ENCODE data around the gene HM13. TPM values are rescaled to one million over a fixed set of nuclear protein-coding genes. Genes with fewer than 3 reads are reported as not detected.

HM13 gene
- total RNA-seq, 6 experiments from 2014 or later, result 265 to 332 (median 284) TPM

DNA sequence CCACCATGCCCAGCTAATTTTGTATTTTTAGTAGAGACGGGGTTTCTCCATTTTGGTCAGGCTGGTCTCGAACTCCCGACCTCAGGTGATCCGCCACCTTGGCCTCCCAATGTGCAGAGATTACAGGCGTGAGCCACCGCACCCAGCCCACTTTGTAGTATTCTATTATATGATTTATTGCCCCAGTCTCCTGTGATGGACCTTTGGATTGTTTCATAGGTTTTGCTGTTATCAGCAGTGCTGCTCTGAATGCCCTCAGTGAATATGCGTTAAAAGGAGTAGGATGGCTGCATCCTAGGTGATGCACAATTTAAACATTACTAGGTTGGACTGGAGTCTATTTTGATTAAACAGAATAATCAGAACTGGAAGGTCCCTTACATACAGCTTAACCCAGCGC, 101.2 kb downstream of the HM13 start:
- DNase-seq, result no peak
- Mint-ChIP-seq H3K27me3 (ENCODE audit: insufficient read depth) (peaks cover 7% of the 10 kb centered on the region), H3K36me3 (ENCODE audit: low read depth) (no peaks in the 10 kb centered on the region), H3K4me3 (no peak overlapping the region), H3K4me1 (ENCODE audit: low read depth) (peaks cover 22% of the 10 kb centered on the region), H3K27ac (no peak overlapping the region), H3K9me3 (no peaks in the 10 kb centered on the region)
- TF ChIP-seq, protein P1, sequence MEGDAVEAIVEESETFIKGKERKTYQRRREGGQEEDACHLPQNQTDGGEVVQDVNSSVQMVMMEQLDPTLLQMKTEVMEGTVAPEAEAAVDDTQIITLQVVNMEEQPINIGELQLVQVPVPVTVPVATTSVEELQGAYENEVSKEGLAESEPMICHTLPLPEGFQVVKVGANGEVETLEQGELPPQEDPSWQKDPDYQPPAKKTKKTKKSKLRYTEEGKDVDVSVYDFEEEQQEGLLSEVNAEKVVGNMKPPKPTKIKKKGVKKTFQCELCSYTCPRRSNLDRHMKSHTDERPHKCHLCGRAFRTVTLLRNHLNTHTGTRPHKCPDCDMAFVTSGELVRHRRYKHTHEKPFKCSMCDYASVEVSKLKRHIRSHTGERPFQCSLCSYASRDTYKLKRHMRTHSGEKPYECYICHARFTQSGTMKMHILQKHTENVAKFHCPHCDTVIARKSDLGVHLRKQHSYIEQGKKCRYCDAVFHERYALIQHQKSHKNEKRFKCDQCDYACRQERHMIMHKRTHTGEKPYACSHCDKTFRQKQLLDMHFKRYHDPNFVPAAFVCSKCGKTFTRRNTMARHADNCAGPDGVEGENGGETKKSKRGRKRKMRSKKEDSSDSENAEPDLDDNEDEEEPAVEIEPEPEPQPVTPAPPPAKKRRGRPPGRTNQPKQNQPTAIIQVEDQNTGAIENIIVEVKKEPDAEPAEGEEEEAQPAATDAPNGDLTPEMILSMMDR (IDR thresholded peaks at IDR 0.05), result no peak

DNA sequence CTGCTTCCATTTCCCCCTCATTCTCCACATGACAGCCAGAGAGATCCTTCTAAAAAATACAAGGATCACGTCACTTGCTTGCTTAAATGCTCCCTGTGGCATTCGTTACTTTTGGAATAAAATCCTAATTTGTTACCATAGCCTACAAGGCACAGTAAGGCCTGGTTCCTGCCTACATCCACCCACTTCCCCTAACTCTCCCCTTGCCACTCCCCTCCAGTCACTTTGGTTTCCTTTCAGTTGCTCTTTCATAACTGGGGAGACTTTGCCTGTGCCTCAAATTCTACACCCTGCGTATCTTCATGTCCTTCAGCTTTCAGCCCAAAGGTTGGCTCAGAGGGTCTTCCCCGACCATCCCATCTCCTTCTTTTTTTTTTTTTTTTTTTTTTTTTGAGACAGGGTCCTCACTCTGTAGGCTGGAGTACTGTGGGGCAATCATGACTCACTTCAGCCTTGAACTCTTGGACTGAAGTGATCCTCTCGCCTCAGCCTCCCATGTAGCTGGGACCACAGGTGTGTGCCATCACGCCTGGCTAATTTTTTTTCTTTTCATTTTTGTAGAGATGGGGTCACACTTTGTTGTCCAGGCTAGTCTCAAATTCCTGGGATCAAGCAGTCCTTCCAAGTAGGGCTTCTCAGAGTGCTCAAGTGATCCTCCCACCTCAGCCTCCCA, 103.3 kb downstream of the HM13 start:
- Mint-ChIP-seq H3K36me3 (ENCODE audit: low read depth) (no peaks in the 10 kb centered on the region), H3K4me3 (no peak overlapping the region), H3K27ac (no peak overlapping the region), H3K27me3 (ENCODE audit: insufficient read depth) (peaks cover 9% of the 10 kb centered on the region), H3K4me1 (ENCODE audit: low read depth) (peaks cover 7% of the 10 kb centered on the region), H3K9me3 (no peaks in the 10 kb centered on the region)
- TF ChIP-seq, protein P1 (IDR thresholded peaks at IDR 0.05), result no peak
- DNase-seq, result no peak

Small RNAs within 50 kb of the gene (microRNA-seq; reads per million reads assigned to microRNA genes)
- gene MIR3193, result 2.3 reads per million

Other genes starting within 250 kb of the HM13 start
- not detected for gene DEFB116, start 205.9 kb upstream of the HM13 start, total RNA-seq (2021; fragmentation: NEBNext Ultra II Directional; extraction: Animal tissue kit (Norgen Biotek cat#: 25700))
- gene DEFB118, start 145.8 kb upstream of the HM13 start, total RNA-seq (2021; fragmentation: NEBNext Ultra II Directional; extraction: Animal tissue kit (Norgen Biotek cat#: 25700)), result not detected
- gene DEFB119, start 123.9 kb upstream of the HM13 start, total RNA-seq (2021; fragmentation: NEBNext Ultra II Directional; extraction: Animal tissue kit (Norgen Biotek cat#: 25700)), result not detected
- not detected for gene DEFB121, start 108.2 kb upstream of the HM13 start, total RNA-seq (2021; fragmentation: NEBNext Ultra II Directional; extraction: Animal tissue kit (Norgen Biotek cat#: 25700))
- gene DEFB123, start 73.8 kb upstream of the HM13 start, total RNA-seq (2021; fragmentation: NEBNext Ultra II Directional; extraction: Animal tissue kit (Norgen Biotek cat#: 25700)), result not detected
- gene DEFB124, start 39.3 kb upstream of the HM13 start, total RNA-seq (2021; fragmentation: NEBNext Ultra II Directional; extraction: Animal tissue kit (Norgen Biotek cat#: 25700)), result not detected
- gene REM1, start 39.2 kb upstream of the HM13 start, total RNA-seq (2021; fragmentation: NEBNext Ultra II Directional; extraction: Animal tissue kit (Norgen Biotek cat#: 25700)), result not detected
- gene ID1, start 90.8 kb downstream of the HM13 start, total RNA-seq (2021; fragmentation: NEBNext Ultra II Directional; extraction: Animal tissue kit (Norgen Biotek cat#: 25700)), result 100 to 1,000 TPM; 397 to 487 (median 452) TPM
- not detected for gene COX4I2, start 123.5 kb downstream of the HM13 start, total RNA-seq (2021; fragmentation: NEBNext Ultra II Directional; extraction: Animal tissue kit (Norgen Biotek cat#: 25700))
- gene BCL2L1, start 208.4 kb downstream of the HM13 start, total RNA-seq (2021; fragmentation: NEBNext Ultra II Directional; extraction: Animal tissue kit (Norgen Biotek cat#: 25700)), result 100 to 1,000 TPM; 111 to 122 (median 117) TPM
- 100 to 1,000 TPM in 4 of 6 experiments, 10 to 100 TPM in 2; 51.0 to 117 (median 107) TPM for gene TPX2, start 224.8 kb downstream of the HM13 start, total RNA-seq (2021; fragmentation: NEBNext Ultra II Directional; extraction: Animal tissue kit (Norgen Biotek cat#: 25700))